HG02852 (cell line): ENCODE data around the gene NCKAP5.

Experiments
- ATAC-seq: cut with Tn5 transposase; IDR thresholded peaks from one replicate; pipeline ENCODE4 v1.9.1; 2021; ENCODE audit warnings: mild to moderate bottlenecking, moderate library complexity; ENCODE audit not compliant: unreplicated experiment

NCKAP5 gene

GRCh38 chr2:132665401-132666140, 902.7 kb downstream of the NCKAP5 start:
- no peak for ATAC-seq

- no peak for ATAC-seq
Observed at GRCh38 chr2:132664096-132664495, 904.2 kb downstream of the NCKAP5 start.

GRCh38 chr2:132662732-132663131, 905.5 kb downstream of the NCKAP5 start:
- no peak for ATAC-seq

GRCh38 chr2:132659331-132659730, 908.9 kb downstream of the NCKAP5 start:
- ATAC-seq = no peak

DNA sequence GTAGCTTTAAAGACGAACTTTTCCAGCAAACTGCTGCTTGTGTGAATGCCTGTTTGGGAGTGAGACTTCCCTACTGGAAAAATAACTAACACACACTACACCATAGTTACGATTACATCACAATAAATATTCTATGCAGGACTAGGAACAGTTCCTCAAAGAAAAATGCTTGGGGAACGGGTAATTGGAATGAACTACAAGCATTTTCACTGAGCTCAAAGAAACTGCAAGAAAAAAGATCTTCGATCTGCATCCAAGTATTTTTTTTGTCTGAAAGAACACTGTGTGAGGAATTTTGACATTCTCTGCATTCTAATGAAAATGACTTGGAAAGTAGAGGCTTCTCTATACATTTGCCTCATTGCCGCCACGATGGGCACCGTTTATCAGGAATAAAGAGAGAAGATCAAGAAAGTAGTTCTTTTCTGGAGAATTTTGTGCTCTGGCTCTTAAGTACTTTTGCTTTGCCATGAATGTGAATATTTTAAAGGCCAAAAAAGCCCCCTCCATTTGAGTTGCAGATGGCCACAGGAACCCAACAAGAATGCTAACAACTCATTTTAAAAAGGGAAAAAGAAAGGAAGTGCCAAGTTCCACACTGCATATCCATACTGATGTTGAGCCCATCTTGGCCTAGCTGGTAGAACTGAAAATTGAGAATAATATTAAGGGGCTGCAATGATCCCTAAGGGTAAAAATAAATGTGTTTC, 911.8 kb downstream of the NCKAP5 start:
- no peak for ATAC-seq

DNA sequence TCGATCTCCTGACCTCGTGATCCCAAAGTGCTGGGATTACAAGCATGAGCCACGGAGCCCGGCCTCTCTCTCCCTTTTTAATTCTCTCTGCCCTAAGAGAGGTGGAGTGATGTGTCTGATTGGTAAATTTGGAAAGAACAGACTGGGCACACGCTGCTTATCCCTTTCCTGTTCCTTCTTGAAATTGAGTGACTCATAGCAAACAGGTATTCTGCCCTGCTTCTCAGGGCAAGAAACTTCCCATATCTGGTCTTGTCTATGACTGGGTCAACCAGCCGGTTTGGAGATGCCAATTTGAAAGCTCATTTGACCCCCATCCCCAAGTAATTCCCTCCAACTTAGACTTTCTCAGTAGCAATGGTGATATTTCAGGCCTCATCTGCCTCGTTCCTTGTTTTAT, 913.3 kb downstream of the NCKAP5 start:
- ATAC-seq = no peak

GRCh38 chr2:132654335-132654734, 913.9 kb downstream of the NCKAP5 start:
- no peak for ATAC-seq

GRCh38 chr2:132652474-132652873, 915.8 kb downstream of the NCKAP5 start:
- no peak for ATAC-seq

- ATAC-seq = no peak
Observed at GRCh38 chr2:132651115-132652045, 916.9 kb downstream of the NCKAP5 start.

DNA sequence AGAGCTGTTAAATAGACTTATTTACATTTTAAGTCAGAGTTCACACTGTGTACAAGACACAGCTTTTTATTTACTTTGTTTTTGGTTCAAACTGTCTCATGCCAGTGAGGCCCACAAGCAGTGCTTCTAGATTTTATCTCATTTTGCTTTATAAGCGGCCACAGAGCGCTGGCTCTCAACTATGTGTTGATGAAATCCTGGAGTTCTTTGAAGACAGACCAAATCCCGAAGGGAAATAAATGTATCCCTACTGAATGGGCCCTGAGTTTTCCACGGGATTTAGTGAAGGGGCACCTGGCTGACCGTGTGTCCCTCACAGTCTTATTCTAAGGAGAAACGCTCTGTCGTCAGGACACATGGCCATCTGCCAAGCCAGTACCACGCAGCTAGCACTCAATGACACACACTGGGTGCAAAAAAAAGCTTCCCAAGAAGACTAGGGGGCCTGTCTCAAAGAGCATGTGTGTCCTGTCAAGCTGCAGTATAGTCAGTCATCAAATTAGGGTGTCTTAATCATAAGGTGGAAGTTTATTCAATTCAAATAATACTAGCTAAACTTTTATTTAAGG, 921.6 kb downstream of the NCKAP5 start:
- no peak for ATAC-seq

- no peak for ATAC-seq
Observed at GRCh38 chr2:132645722-132646539, 922.3 kb downstream of the NCKAP5 start.

- no peak for ATAC-seq
Observed at GRCh38 chr2:132645176-132645575, 923.1 kb downstream of the NCKAP5 start.

GRCh38 chr2:132642415-132642814, 925.8 kb downstream of the NCKAP5 start:
- no peak for ATAC-seq

DNA sequence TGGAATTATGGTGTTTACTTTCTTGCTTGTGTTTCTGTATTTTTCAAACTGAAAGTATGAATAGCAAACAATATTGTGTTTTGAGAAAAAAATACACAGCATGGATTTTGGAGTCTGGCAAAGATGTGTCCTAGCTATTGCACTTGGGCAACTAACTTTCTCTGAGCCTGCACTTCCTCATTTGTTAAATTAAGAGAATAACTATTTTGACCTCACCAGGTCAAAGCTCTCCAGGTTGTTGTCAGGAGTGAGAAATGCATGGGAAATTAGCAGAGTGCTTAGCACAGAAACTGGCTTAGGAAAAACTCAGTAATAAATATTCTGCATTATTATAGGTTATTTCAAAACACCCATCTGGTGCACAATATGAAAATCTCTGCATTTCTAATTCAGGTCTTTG, 926.4 kb downstream of the NCKAP5 start:
- no peak for ATAC-seq

DNA sequence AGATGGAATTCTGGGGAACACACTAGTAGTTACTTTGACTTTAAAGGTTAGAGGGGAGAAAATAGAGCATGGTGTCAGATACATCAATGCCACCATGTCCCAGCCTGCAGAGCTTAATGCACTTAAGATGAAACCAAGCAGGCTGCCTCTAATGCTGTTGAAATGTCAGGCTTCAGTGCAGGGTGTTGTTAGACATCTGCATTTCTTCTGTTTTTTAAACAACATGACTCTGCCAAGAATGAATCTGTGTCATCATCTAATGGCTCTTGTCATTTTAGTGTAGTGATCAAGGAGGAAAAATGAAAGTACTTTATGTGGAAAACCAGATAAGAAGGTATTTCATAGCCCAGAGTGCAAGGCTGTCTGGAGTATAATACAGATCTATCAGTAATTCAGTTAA, 928.1 kb downstream of the NCKAP5 start:
- ATAC-seq = no peak

GRCh38 chr2:132638313-132639040, 929.8 kb downstream of the NCKAP5 start:
- no peak for ATAC-seq

- no peak for ATAC-seq
Observed at GRCh38 chr2:132636346-132636745, 931.9 kb downstream of the NCKAP5 start.

DNA sequence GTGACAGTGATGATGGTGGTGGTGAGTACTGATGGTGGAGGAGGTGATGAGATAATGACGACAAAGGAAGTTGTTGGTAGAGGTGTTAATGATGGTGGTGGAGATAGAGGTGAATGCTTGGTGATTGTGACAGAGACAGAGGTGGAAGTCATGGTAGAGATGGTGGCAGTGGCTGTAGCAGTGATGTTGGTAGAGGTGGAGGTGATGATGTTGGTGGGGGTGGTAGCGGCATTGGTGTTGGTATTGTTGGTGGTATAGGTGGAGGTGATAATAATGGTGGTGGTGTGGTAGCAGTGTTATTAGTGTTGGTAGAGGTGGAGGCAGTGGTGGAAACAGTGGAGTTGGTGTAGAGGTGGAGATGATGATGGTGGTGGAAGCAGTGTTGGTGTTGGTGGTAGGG, 934.6 kb downstream of the NCKAP5 start:
- no peak for ATAC-seq

DNA sequence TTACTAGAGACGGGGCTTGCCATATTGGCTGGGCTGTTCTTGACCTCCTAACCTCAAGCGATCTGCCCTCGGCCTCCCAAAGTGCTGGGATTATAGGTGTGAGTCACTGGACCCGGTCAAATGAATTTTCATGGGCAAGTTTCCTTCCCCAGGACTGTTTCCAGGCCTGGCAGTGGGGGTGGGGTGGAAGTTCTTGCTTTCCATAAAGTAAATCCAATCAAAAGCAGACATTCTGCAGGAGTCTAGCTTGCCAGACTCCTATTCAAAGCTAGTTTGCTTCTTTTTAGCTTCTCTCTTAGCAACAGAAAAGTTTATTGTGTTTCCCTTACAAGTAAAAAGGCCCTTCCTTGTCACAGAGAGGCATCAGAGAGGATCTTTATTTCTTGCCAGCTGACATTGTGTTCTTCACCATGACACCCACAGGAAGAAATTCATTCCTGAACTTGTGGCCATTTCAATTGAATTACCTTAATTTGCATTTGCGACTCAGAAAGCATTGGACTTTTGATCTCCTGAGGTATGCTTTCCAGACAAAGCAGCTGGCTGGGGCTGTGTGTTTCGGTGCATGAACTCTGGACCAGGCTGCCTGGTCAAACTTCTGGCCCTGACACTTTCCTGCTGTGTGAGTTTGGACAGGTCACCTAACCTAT, 936.1 kb downstream of the NCKAP5 start:
- no peak for ATAC-seq
